DOHH2 (cell line): Measurements from ENCODE around the gene PDIA6.

ENCODE experiments used
- CTCF ChIP-seq: fragments of 200-600 bp; sonication (generic); IDR thresholded peaks from one replicate; pipeline ENCODE4 v1.5.1; 2014; ENCODE audit warnings: antibody characterized with exemption, mild to moderate bottlenecking, low read depth, low read length; ENCODE audit not compliant: poor library complexity, severe bottlenecking
- EZH2phosphoT487 ChIP-seq: fragments of 200-600 bp; sonication (generic); IDR thresholded peaks from 2 replicates; pipeline ENCODE4 v1.6.1; 2017; ENCODE audit warnings: borderline replicate concordance, mild to moderate bottlenecking, antibody characterized with exemption, low read length, moderate library complexity, mixed read lengths

- TF ChIP-seq CTCF (no peak), EZH2phosphoT487 (no peak)
These were observed 13.8 kb downstream of the PDIA6 start for GRCh38 chr2:10798783-10799182.
